HG03025 (cell line): Measurements from ENCODE around the gene SIRPB1.
"Not testable (repeated sequence)": the region's sequence is repeated elsewhere in the genome, so short reads cannot be mapped to it uniquely, and the experiment has no call there.

Experiments used
- ATAC-seq: cut with Tn5 transposase; IDR thresholded peaks from one replicate; pipeline ENCODE4 v1.9.1; 2021; ENCODE audit warnings: mild to moderate bottlenecking, moderate library complexity; ENCODE audit not compliant: unreplicated experiment, low FRiP score

Gene SIRPB1

GRCh38 chr20:1637755-1638154 is 17.9 kb upstream of the SIRPB1 start:
- ATAC-seq = no peak

GRCh38 chr20:1637226-1637625 is 17.4 kb upstream of the SIRPB1 start:
- ATAC-seq = no peak

DNA sequence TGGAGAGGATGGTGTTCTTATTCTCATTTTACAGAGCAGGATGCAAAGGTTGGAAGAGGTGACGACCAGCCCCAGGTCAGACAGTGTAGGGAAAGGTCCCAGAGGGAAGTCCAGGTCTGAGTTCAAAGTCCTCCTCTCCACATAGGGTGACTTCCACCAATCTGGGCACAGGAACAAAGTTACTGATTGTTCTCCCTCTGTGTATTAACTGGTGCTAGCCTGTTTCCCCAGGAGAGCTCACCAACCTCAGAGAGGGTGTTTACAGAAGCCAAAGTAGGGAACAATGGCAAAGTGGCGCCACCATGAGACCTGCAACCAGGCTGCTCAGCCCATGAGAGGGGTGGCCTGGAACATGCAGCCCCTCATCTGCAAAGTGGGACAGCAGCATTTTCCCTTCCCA is 16.8 kb upstream of the SIRPB1 start:
- no peak for ATAC-seq

DNA sequence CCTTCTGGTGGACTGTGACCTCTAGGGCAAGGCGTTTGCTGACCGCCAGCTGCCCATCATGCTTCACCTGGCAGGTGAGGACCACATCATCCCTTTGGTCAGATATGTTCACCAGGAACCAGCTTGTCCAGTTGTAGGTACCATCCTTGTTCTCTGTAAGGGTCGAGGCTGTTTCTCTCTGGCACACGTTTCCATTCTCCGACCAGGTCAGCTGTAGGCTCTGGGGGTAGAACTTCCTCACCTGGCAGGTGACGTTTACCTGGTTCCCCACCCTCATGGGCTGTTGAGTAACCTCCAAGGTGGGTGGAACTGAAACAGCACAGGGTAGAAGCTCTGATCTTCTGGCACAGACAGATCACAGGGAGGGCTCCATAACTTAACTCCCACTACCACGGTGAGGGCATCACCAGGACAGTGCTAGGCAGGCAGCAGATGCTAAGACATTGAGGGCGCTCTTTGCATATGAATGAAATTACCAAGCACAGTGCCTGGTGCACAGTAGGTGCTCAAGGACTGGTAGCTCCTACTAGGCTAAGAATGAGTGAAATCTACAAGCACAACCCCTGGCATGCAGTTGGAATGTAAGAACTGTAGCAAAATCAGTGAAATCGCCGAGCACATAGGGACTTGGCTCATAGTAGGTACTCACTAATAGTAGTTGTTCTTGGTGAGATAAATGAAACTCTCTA is 15.6 kb upstream of the SIRPB1 start:
- ATAC-seq = no peak

- ATAC-seq = no peak
These were observed 13.7 kb upstream of the SIRPB1 start for GRCh38 chr20:1633535-1633934.

GRCh38 chr20:1632178-1632577 is 12.4 kb upstream of the SIRPB1 start:
- ATAC-seq = no peak

DNA sequence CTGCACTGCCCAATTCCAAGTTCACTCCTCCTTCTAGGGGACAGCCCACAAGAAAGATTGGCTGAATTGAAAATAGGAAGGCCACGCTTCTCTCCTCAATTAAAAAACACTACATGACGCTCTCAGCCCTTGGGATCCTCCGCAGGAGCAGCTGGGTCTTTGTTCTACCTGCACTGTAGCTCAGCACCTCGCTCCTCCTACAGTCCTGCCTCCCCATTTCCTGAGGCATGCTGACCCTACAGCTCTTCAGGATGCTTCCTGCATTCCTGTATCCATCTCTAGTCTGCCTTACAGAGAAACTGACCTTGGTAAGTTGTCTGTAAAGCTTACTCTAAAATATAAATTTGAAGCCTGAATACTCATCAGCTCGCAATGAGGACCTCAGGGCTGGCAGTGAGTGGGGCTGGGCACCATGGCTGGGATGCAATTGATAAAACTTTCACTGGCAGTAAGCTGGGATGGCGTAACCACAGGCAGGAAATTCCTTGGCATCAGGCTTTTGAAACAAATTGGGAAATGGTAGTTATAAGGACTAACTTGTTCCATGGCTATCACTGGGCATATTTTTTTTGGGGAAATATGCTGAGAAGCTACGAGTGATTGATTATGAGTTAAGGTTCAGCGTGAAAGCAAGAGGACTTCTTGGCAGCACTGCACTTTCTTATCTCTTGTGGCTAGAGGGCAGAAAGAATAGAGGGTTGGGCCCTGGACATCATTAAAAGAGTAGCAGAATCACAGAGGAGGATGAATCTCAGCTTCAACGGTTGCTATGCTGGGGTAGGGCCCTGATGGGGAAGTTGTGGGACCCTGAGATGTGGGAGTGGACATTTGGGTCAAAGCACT is 11.7 kb upstream of the SIRPB1 start:
- ATAC-seq = no peak

DNA sequence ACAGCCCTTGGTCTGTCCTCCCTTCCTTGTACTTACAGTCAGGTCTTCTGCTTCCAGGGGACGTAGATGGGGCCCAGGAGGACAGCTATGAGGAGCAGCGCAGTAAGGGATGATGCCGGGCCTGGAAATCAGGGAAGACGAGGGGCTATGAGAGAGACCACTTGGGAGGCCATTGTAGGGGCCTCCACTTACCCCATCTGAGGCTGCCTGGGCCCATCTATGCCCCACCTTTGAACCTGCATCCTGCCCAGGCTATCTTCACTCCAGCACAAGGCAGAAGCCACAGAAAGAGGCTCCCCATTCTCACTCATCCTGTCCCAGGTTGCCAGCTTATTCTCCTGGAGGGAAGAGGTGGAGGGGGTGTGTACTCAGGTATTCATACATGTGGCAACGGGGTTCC is 10.4 kb upstream of the SIRPB1 start:
- no peak for ATAC-seq

- no peak for ATAC-seq
These were observed 9.5 kb upstream of the SIRPB1 start for GRCh38 chr20:1629321-1629720.

- ATAC-seq = no peak
These were observed 8.8 kb upstream of the SIRPB1 start for GRCh38 chr20:1628621-1629020.

DNA sequence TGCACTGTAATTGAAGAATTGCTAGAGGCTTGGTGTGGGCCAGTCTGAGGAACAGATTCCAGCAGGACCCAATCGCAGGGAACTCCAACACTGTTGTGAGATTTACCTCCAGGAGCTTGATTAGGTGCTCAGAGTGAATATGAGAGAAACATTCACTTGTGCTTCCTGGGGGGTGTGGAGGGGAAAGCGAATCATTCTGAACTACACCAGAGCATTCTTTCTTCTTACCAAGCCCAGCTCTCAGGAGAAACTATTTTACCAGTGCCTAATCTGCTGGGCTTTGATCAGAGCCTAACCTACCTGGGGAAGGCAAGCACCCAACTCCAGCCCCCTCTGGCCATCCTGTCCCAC is 7.4 kb upstream of the SIRPB1 start:
- no peak for ATAC-seq

DNA sequence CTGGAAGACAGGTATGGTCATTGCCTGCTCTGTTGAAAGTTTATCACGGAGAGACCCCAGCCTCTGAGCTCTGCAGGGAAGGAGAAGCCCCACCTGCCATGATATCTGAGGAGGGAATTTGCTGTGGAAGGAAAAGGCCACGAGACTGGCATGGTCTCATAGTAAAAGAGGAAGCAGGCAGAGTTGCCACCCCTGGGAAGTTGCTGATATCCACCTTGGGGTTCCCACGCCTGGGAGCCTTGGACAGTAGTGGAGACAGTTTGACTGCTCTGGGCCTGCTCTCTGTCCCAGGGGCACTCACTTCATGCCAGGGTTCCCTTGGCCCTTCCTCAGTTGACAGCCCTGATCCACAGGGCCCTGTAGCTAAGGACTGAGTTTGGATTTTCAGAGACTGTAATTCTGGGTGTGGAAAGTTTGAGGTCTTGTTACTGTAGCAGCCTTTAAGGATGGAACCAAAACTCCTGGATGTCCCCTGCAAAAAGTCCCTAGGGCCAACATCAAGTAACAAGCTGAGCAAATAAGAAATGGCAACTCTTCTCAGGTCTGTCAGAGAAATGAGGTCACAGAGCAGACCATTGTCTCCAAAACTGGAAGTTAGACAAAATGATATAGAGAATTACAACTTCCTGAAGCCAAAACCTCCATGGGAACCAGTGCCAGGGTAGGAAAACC is 6.9 kb upstream of the SIRPB1 start:
- no peak for ATAC-seq

- ATAC-seq = no peak
These were observed 5.4 kb upstream of the SIRPB1 start for GRCh38 chr20:1625083-1625690.

DNA sequence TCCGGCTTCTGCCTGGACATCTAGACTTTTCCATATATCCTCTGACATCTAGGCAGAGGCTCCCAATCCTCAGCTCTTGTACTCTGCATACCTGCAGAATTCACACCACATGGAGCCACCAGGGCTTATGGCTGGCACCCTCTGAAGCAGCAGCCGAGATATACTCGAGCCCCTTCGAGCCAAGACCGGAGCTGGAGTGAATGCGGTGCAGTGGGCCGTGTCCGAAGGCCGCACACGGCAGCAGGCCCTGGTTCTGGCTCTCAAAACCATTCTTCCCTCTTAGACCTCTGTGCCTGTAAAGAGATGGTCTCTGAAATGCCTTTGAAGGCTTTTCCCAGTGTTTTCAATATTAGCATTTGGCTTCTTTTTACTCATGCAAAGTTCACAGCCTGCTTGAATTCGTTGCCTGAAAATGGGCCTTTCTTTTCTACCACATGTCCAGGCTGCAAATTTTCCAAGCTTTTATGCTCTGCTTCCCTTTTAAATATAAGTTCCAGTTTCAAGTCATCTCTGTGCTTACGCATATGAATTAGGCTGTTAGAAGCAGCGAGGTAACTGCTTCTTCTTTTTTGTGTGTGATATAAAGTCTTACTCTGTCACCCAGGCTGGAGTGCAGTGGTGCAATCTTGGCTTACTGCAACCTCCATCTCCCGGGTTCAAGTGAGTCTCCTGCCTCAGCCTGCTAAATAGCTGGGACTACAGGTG is 3.8 kb upstream of the SIRPB1 start:
- no peak for ATAC-seq

- no peak for ATAC-seq
These were observed 2.6 kb upstream of the SIRPB1 start for GRCh38 chr20:1622450-1622849.

DNA sequence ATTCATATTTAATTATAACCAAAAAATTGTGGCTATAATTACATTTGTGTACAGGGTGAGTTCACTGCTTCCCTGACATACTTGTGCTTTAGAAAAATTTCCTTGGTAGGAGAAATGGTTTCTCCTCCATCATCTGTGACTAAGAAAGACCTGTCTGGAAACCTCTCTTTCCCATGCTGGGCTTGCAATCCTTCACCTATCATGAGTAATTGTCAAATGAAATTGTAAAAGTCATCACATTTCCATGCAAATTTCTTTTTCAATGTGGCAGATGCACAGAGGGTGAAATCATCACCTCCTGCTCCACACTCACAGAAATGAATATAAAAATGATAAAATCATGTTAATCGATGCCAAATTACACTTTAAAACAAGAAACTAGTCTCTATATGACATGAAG is 1.5 kb upstream of the SIRPB1 start:
- no peak for ATAC-seq

DNA sequence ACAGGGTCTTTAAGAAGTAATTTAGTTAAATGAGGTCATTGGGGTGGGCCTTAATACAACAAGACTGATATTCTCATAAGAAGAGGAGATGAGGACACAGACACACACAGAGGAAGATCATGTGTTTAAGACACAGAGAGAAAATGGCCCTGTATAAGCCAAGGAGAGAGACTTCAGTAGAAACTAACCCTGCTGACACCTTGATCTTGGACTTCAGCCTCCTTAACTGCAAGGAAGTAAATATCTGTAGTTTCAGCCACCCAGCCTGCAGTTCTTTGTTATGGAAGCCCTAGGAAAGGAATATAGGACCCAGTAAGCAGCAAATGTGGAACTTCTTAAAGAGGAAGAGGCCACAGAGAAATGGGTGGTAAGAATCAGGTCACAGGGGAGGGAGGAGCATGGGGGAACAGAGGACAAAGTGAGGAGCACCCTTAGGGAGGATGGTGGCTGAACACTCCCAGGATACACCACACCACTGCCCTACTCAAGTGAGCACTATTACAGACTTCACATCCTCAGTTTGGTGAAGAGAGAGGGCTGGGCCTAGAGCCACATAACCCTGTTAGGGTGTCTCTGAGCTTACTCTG is 762 bp downstream of the SIRPB1 start:
- ATAC-seq = no peak

GRCh38 chr20:1618479-1618878 is 1.3 kb downstream of the SIRPB1 start:
- no peak for ATAC-seq

DNA sequence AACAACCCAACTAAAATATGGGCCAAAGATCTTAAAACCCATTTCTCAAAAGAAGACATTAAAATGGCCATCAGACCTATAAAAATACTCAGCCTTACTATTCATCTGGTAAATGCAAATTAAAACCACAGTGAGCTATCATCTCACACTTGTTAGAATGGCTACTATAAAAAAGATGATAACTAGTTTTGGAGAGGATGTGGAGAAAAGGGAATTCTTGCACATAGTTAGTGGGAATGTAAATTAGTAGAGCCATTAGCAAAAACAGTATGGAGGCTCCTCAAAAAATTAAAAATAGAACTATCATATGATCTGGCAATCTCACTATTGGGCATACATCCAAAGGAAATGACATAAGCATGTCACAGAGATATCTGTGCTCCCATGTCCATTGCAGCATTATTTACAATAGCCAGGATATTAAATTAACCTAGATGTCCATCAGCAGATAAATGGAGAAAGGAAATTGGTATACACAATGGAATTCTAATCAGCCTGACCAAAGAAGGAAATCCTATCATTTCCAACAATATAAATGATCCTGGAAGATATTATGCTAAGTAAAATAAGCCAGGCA is 2.9 kb downstream of the SIRPB1 start:
- ATAC-seq = no peak

GRCh38 chr20:1610404-1610803 is 9.4 kb downstream of the SIRPB1 start:
- not testable (repeated sequence) for ATAC-seq
